Keratinocyte (primary cell): ENCODE results near the gene WDR27. TPM values are rescaled to one million over a fixed set of nuclear protein-coding genes. Genes with fewer than 3 reads are reported as not detected.

Source experiments
- DNase-seq: peaks from one replicate; pipeline ENCODE4 v3.0.0-alpha.2; 2011; ENCODE audit warnings: low read depth, missing footprints, low spot score
- FAIRE-seq: peaks from 2 replicates; lab custom pipeline; 2011; peaks lifted over from hg19 to GRCh38; lab: Jason Lieb, UNC
- H2AFZ ChIP-seq: 2 replicates; pipeline ENCODE4 v1.6.0; 2012; ENCODE audit warnings: low read length, control low read depth, inconsistent platforms; ENCODE audit not compliant: control insufficient read depth
- H3K27ac ChIP-seq: 2 replicates; pipeline ENCODE4 v1.5.1; 2011; ENCODE audit warnings: low read length; ENCODE audit not compliant: control insufficient read depth, insufficient read depth
- H3K27me3 ChIP-seq: 3 replicates; pipeline ENCODE4 v1.6.0; 2011; ENCODE audit warnings: low read length; ENCODE audit not compliant: control insufficient read depth, insufficient read depth; ENCODE audit errors: extremely low read depth
- H3K36me3 ChIP-seq, 2 experiments: 2 replicates in 1 of 2; 3 replicates in 1 of 2; pipeline ENCODE4 v1.5.1; 2011; ENCODE audit warnings: low read length in 2 of 2, mild to moderate bottlenecking in 1 of 2; ENCODE audit not compliant: control insufficient read depth in 2 of 2, insufficient read depth in 2 of 2; ENCODE audit errors: extremely low read depth in 1 of 2
- H3K4me1 ChIP-seq: 3 replicates; pipeline ENCODE4 v1.5.1; 2011; ENCODE audit warnings: low read length; ENCODE audit not compliant: control insufficient read depth, insufficient read depth; ENCODE audit errors: extremely low read depth
- H3K4me2 ChIP-seq: 3 replicates; pipeline ENCODE4 v1.6.0; 2011; ENCODE audit warnings: low read depth, low read length; ENCODE audit not compliant: control insufficient read depth, insufficient read depth; ENCODE audit errors: extremely low read depth
- H3K4me3 ChIP-seq, 3 experiments: fragments of 200-600 bp in 1 of 3; sonication (generic) in 1 of 3; 2 replicates in 2 of 3; 3 replicates in 1 of 3; pipeline ENCODE4 v1.5.1; 2011 to 2016; ENCODE audit warnings: low read length in 3 of 3, mild to moderate bottlenecking in 3 of 3, control low read depth in 2 of 3, inconsistent platforms in 1 of 3, low read depth in 1 of 3, mixed read lengths in 1 of 3, mixed run types in 1 of 3, moderate library complexity in 1 of 3; ENCODE audit not compliant: control insufficient read depth in 2 of 3, insufficient read depth in 2 of 3; ENCODE audit errors: extremely low read depth in 1 of 3
- H3K79me2 ChIP-seq: 2 replicates; pipeline ENCODE4 v1.6.0; 2012; ENCODE audit warnings: low read length; ENCODE audit not compliant: control insufficient read depth, insufficient read depth
- H3K9ac ChIP-seq: 3 replicates; pipeline ENCODE4 v1.6.0; 2011; ENCODE audit warnings: low read length; ENCODE audit not compliant: control insufficient read depth, insufficient read depth; ENCODE audit errors: extremely low read depth
- H3K9me1 ChIP-seq: 3 replicates; pipeline ENCODE4 v1.6.0; 2011; ENCODE audit warnings: low read length; ENCODE audit not compliant: control insufficient read depth, insufficient read depth; ENCODE audit errors: extremely low read depth
- H3K9me3 ChIP-seq: 2 replicates; pipeline ENCODE4 v1.5.1; 2012; ENCODE audit warnings: low read depth, low read length; ENCODE audit not compliant: control insufficient read depth
- H4K20me1 ChIP-seq: 3 replicates; pipeline ENCODE4 v1.6.0; 2011; ENCODE audit warnings: low read length; ENCODE audit not compliant: control insufficient read depth, insufficient read depth; ENCODE audit errors: extremely low read depth
- EZH2 ChIP-seq: IDR thresholded peaks from one replicate; pipeline ENCODE4 v1.6.1; 2012; ENCODE audit warnings: inconsistent platforms, mild to moderate bottlenecking, low read length, moderate library complexity
- dilution Hi-C: fragments of 300-500 bp; cut with MboI; formaldehyde crosslinking; loops from one replicate; pipeline ENCODE4 v1.7.0; 2020; ENCODE audit warnings: low sequenced_read_pairs; ENCODE audit not compliant: extremely low pct_ligation_motif_present
- polyA plus RNA-seq, 5 experiments: library from polyadenylated mRNA; depleted of rRNA in 3 of 5; stranded (reverse) in 3 of 5; stranded (forward) in 1 of 5; unstranded in 1 of 5; fragments of >200 nt; gene quantifications; 1 replicate in 1 of 5; 2 replicates in 3 of 5; 3 replicates in 1 of 5; pipeline versions ENCODE4 v1.2.1 to v1.2.3, GENCODE V29; 2011 to 2012; ENCODE audit warnings: missing spikeins in 2 of 5, low read depth in 1 of 5, low replicate concordance in 1 of 5
- TF ChIP-seq, protein P1 (sequence below), 3 experiments: IDR thresholded peaks in 1 of 3; conservative IDR thresholded peaks in 1 of 3; optimal IDR thresholded peaks in 1 of 3; 2 replicates in 2 of 3; 3 replicates in 1 of 3; pipeline versions ENCODE3 to v1.5.1; 2011; ENCODE audit warnings: low read length in 3 of 3, mild to moderate bottlenecking in 3 of 3, moderate library complexity in 2 of 3, control low read depth in 1 of 3, inconsistent platforms in 1 of 3; ENCODE audit not compliant: insufficient read depth in 2 of 3; ENCODE audit errors: extremely low read depth in 1 of 3

Gene WDR27
- polyA plus RNA-seq, 1 donor (not counting 4 experiments of a cell fraction or from before 2014, with no cell fraction given): 17.8 TPM

DNA sequence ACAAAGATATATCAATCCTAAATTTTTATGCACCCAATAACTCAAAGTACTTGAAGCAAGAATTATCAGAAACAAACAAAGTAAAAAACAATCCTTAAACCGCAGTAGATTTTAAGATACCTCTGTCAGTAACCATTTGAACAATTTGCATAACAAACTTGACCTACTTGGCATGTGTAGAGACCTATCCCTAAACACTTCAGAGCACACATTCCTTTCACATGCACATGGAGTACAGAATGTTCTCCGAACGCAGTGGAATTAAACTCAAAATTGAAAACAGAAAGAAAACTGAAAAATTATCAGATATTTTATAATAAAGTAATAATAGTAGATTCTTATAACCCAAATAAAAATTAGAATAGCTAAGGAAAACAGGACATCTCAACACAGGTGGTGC lies 285.6 kb downstream of the WDR27 start:
- Histone ChIP-seq H2AFZ (no peak overlapping the region), H3K4me1 (no peaks in the 10 kb centered on the region), H3K4me3 (no peak overlapping the region), H3K9ac (no peak overlapping the region), H3K9me1 (no peaks in the 10 kb centered on the region), H3K27me3 (no peaks in the 10 kb centered on the region), H3K79me2 (no peaks in the 10 kb centered on the region), H3K27ac (no peak overlapping the region), H3K9me3 (no peaks in the 10 kb centered on the region), H4K20me1 (no peaks in the 10 kb centered on the region), H3K4me2 (no peak overlapping the region), H3K36me3 (no peaks in the 10 kb centered on the region)
- dilution Hi-C loops: no loop called here
- TF ChIP-seq, protein P1, sequence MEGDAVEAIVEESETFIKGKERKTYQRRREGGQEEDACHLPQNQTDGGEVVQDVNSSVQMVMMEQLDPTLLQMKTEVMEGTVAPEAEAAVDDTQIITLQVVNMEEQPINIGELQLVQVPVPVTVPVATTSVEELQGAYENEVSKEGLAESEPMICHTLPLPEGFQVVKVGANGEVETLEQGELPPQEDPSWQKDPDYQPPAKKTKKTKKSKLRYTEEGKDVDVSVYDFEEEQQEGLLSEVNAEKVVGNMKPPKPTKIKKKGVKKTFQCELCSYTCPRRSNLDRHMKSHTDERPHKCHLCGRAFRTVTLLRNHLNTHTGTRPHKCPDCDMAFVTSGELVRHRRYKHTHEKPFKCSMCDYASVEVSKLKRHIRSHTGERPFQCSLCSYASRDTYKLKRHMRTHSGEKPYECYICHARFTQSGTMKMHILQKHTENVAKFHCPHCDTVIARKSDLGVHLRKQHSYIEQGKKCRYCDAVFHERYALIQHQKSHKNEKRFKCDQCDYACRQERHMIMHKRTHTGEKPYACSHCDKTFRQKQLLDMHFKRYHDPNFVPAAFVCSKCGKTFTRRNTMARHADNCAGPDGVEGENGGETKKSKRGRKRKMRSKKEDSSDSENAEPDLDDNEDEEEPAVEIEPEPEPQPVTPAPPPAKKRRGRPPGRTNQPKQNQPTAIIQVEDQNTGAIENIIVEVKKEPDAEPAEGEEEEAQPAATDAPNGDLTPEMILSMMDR (optimal IDR thresholded peaks at IDR 0.05 in 1 of 3, IDR thresholded peaks at IDR 0.05 in 1 of 3, conservative IDR thresholded peaks at IDR 0.05 in 1 of 3; ENCODE audit: extremely low read depth in 1 of 3, insufficient read depth in 2 of 3, low read length in 3 of 3): no peak
- no peak for TF ChIP-seq EZH2
- no peak for DNase-seq
- no peak for FAIRE-seq

DNA sequence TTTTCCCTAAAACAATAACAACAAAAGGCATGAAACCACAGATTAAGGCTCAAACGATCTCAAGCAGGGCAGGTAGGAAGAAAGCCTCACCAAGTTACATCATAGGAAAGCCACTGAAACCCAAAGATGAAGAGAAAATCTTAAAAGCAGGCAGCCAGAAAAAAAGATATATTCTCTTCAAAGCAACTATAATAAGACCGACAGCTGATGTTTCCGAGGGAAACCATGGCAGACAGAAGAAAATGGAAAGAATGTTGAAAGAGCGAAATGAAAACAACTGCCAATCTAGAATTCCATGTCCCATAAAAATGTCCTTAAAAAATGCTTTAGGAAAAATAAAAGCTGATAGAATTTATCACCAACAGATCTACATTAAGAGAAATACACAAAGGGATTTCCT lies 286.6 kb downstream of the WDR27 start:
- DNase-seq (no peak), FAIRE-seq (no peak)
- no peak overlapping the region for H3K4me3 ChIP-seq
- no peaks in the 10 kb centered on the region for H3K79me2 ChIP-seq
- no peaks in the 10 kb centered on the region for H3K36me3 ChIP-seq
- H3K9ac ChIP-seq: no peak overlapping the region
- no peak overlapping the region for H2AFZ ChIP-seq
- no peaks in the 10 kb centered on the region for H3K4me1 ChIP-seq
- dilution Hi-C loops: no loop called here
- no peaks in the 10 kb centered on the region for H3K27me3 ChIP-seq
- TF ChIP-seq, protein P1 (optimal IDR thresholded peaks at IDR 0.05 in 1 of 3, IDR thresholded peaks at IDR 0.05 in 1 of 3, conservative IDR thresholded peaks at IDR 0.05 in 1 of 3; ENCODE audit: extremely low read depth in 1 of 3, insufficient read depth in 2 of 3, low read length in 3 of 3): no peak
- no peak for TF ChIP-seq EZH2
- H3K27ac ChIP-seq: no peak overlapping the region
- no peaks in the 10 kb centered on the region for H3K9me3 ChIP-seq
- H3K4me2 ChIP-seq: no peak overlapping the region
- H3K9me1 ChIP-seq: no peaks in the 10 kb centered on the region
- no peaks in the 10 kb centered on the region for H4K20me1 ChIP-seq
